Lower leg skin (tissue), 4 donors: ENCODE measurements around the gene RAD51B. TPM values are rescaled to one million over a fixed set of nuclear protein-coding genes. Genes with fewer than 3 reads are reported as not detected.

Source experiments
- DNase-seq, 2 donors: peaks; one replicate each; pipeline ENCODE4 v3.0.0-alpha.2; 2019; ENCODE audit warnings: low spot score in 2 of 2
- H3K4me3 ChIP-seq: fragments of 200-600 bp; sonication (generic); 2 replicates; pipeline ENCODE4 v1.5.1; 2017; ENCODE audit warnings: mild to moderate bottlenecking, low read depth; ENCODE audit not compliant: poor library complexity, severe bottlenecking
- CTCF ChIP-seq, 3 donors: fragments of 450-650 bp; IDR thresholded peaks; one replicate each; pipeline ENCODE4 v1.5.1; 2016; ENCODE audit warnings: antibody characterized with exemption in 3 of 3, mild to moderate bottlenecking in 3 of 3, moderate library complexity in 2 of 3
- POLR2A ChIP-seq, 2 donors: fragments of 450-650 bp; IDR thresholded peaks; one replicate each; pipeline ENCODE4 v1.6.1; 2016 to 2017; ENCODE audit warnings: antibody characterized with exemption in 2 of 2, mild to moderate bottlenecking in 1 of 2, moderate library complexity in 1 of 2
- WGBS, 2 donors: methylation state at CpG; one replicate each; pipeline ENCODE4 v1.1.5; 2018; 5-methylcytosine and 5-hydroxymethylcytosine counted together
- intact Hi-C: fragments of 100-400 bp; cut with DNase I; formaldehyde crosslinking; loops from one replicate; pipeline ENCODE4 v1.15.0; 2023; ENCODE audit warnings: low total_unique reads
- total RNA-seq, 4 donors: library from RNA; depleted of rRNA; stranded (reverse); fragments of >200 nt; gene quantifications; one replicate each; pipeline ENCODE4 v1.1.0, GENCODE V29; 2016

Gene RAD51B
- total RNA-seq, 4 donors from 2014 or later: 6.1 to 27.2 (median 13.6) TPM

GRCh38 chr14:68576031-68576430 lies 756.5 kb downstream of the RAD51B start:
- intact Hi-C loops: no loop called here
- no peak for DNase-seq
- TF ChIP-seq CTCF (IDR thresholded peaks at IDR 0.05): no peak
- no peak for TF ChIP-seq POLR2A (IDR thresholded peaks at IDR 0.05)
- H3K4me3 ChIP-seq: no peak overlapping the region
- WGBS, 2 donors: 70 to 84% methylated on average over 2 of the region's 2 CpGs

GRCh38 chr14:68576496-68577244 lies 757.1 kb downstream of the RAD51B start:
- no peak for DNase-seq
- intact Hi-C loops: no loop called here
- 76 to 83% methylated on average over 4 of the region's 4 CpGs for WGBS, 2 donors
- TF ChIP-seq POLR2A (IDR thresholded peaks at IDR 0.05): no peak
- no peak for TF ChIP-seq CTCF (IDR thresholded peaks at IDR 0.05)
- H3K4me3 ChIP-seq: no peak overlapping the region

DNA sequence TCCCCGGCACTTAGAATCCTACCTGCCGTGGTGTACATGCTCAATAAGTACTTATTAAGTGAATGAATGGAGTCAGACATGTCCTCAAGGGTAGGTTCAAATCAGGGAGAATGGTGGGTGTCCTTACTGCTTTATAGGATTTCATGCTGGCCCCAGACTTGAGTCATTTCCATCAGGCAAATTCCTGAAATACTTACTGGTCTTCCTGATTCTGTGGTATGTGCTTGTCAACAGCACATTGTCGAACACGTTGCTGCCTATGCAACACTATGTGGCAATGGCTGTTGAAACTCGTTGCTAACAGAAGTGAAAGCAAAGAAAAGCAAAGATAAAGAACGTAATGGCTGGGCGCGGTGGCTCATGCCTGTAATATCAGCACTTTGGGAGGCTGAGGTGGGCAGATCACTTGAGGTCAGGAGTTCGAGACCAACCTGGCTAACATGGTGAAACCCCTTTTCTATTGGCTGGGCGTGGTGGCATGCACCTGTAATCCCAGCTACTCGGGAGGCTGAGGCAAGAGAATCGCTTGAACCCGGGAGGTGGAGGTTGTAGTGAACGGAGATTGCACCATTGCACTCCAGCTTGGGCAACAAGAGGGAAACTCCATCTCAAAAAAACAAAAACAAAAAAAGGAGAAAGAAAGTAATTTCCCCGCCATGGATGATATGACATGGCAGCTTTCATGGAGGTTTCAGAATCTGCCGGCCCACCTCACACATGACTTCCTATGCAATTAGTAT lies 758.4 kb downstream of the RAD51B start:
- DNase-seq: peak in 1 of 2 donors; percentile 82
- 64 to 69% methylated on average over 16 of the region's 16 CpGs for WGBS, 2 donors
- intact Hi-C loops: no loop called here
- H3K4me3 ChIP-seq: no peak overlapping the region
- TF ChIP-seq POLR2A (IDR thresholded peaks at IDR 0.05) (no peak), CTCF (IDR thresholded peaks at IDR 0.05) (peak in 1 of 3 donors; percentile 44)

GRCh38 chr14:68578597-68578996 lies 759.0 kb downstream of the RAD51B start:
- intact Hi-C loops: no loop called here

DNA sequence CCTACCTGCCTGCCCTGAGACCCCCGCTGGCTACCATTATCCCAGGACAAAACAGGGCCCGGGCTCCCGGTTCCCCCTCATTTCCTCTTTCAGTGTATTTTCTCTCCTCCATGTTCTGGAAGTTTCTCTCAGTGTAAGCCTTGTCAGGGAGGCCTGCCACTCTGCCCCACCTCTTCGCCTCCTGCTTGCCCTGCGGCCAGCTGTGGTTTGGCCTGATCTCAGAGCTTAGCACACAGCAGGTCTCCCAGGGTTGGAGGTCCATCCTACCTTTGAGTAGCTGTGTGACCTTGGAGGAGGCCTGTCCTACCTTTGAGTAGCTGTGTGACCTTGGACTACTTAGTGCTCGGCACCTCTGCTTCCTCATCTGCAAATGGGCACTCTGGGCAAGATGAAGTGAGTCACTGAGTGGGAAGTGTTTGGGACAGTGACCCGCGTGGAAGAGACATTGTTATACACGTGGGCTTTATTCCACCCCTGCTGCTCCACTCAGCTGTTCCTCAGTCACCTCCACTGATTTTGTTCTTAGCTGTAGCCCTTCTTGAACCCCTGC lies 760.6 kb downstream of the RAD51B start:
- TF ChIP-seq CTCF (IDR thresholded peaks at IDR 0.05): no peak
- intact Hi-C loops: no loop called here

More at GRCh38 chr14:68578597-68578996, 759.0 kb downstream of the RAD51B start:
- WGBS, 2 donors: 81 to 91% methylated on average over 2 of the region's 2 CpGs
- TF ChIP-seq CTCF (IDR thresholded peaks at IDR 0.05) (no peak), POLR2A (IDR thresholded peaks at IDR 0.05) (no peak)
- H3K4me3 ChIP-seq: no peak overlapping the region
- DNase-seq: no peak

More for the DNA sequence above, 760.6 kb downstream of the RAD51B start:
- no peak for DNase-seq
- 76 to 79% methylated on average over 9 of the region's 9 CpGs for WGBS, 2 donors
- H3K4me3 ChIP-seq: no peak overlapping the region
